Effector CD4-positive, alpha-beta T cell (primary cell): ENCODE results near the gene NDST4.

Experiments
- DNase-seq: peaks from one replicate; pipeline ENCODE4 v3.0.0-alpha.2; 2020

The NDST4 gene

DNA sequence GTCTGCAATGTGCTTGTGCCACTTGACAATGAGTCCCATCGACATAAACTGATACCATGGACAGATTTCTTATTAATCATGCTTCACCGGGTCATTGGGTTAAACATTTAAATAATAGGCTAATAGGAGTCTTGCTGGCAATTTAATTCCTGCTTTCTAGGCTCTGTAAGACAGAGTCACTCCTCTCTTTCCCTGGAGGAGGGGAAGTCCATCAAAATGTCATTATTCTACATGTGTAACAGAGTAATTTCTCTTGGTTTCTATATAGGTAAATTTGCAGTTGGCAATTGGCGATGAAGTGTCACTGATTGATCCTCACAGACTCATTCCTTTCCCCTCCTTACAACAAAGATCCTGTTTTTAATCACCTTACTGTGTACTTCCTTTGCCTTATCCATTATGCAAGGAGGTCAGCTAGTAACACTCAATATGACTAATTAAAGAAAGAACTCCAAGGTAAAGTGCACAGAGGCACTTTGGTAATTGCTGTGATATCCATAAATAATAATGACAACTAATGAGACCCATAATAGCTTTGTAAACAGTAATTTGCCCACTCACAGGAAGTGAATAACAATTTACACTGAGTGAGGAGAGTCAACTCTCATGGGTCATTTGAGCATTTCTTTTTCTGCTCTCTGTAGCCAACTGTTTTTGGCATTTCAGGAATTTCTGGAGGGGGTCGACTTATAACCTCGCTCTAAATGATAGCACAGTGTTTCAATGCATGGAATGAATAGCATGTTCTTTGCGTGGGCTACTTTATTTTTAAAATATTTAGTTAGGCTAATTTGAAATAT, 330.8 kb downstream of the NDST4 start:
- no peak for DNase-seq

DNA sequence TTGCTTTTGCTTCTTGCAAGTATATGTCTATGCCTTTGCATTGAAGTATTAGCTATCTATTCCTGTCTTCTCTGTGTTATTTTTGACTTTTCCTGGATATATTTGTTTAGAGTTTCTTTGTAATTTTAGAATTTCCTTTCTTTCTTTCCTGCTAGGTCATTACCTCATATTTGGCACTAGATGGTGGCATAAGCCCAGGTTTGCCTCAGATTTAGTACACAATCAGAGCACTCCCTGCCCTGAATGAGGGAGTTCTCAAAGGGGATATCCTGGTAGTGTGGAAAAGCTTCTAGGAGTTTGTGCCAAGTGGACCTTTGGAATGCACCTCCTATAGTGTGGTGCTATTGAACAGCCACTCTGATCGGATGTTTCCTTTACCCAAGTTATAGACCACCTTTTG, 333.2 kb downstream of the NDST4 start:
- DNase-seq: no peak
